Central memory CD8-positive, alpha-beta T cell (primary cell): ENCODE data around the gene GPS1.

Experiments used
- ATAC-seq: fragments of 150-1000 bp; cut with Tn5 transposase; replicated peaks from 2 replicates; pipeline ENCODE4 v1.10.0; 2022; ENCODE audit warnings: mild to moderate bottlenecking, moderate FRiP score, moderate number of reproducible peaks; ENCODE audit not compliant: poor library complexity, severe bottlenecking; ENCODE audit errors: extremely low read depth
- DNase-seq, 2 donors: peaks; one replicate each; pipeline ENCODE4 v3.0.0; 2021; ENCODE audit warnings: low spot score in 2 of 2
- H3K27ac Mint-ChIP-seq: one replicate; pipeline ENCODE4 v1.8.0; 2022; ENCODE audit warnings: low read depth, mild to moderate bottlenecking, moderate library complexity, mixed read lengths
- H3K27me3 Mint-ChIP-seq: one replicate; pipeline ENCODE4 v1.8.0; 2022; ENCODE audit warnings: mixed read lengths
- H3K36me3 Mint-ChIP-seq: one replicate; pipeline ENCODE4 v1.8.0; 2022; ENCODE audit warnings: mild to moderate bottlenecking, moderate library complexity, mixed read lengths; ENCODE audit not compliant: insufficient read depth
- H3K4me1 Mint-ChIP-seq: one replicate; pipeline ENCODE4 v1.8.0; 2022; ENCODE audit warnings: mixed read lengths
- H3K4me3 Mint-ChIP-seq: one replicate; pipeline ENCODE4 v1.8.0; 2022; ENCODE audit warnings: mild to moderate bottlenecking, moderate library complexity, mixed read lengths
- H3K9me3 Mint-ChIP-seq: one replicate; pipeline ENCODE4 v1.8.0; 2022; ENCODE audit warnings: mixed read lengths

Gene GPS1

GRCh38 chr17:82077617-82078358, 26.1 kb downstream of the GPS1 start:
- no peak overlapping the region for H3K27ac Mint-ChIP-seq
- peaks cover 13% of the 10 kb centered on the region for H3K36me3 Mint-ChIP-seq
- no peak overlapping the region for H3K4me3 Mint-ChIP-seq
- H3K9me3 Mint-ChIP-seq = no peaks in the 10 kb centered on the region
- no peaks in the 10 kb centered on the region for H3K27me3 Mint-ChIP-seq
- DNase-seq = no peak
- H3K4me1 Mint-ChIP-seq = no peaks in the 10 kb centered on the region
- ATAC-seq = no peak

- H3K4me1 Mint-ChIP-seq = no peaks in the 10 kb centered on the region
- H3K4me3 Mint-ChIP-seq = no peak overlapping the region
- H3K27ac Mint-ChIP-seq = no peak overlapping the region
- ATAC-seq = no peak
- peaks cover 18% of the 10 kb centered on the region for H3K36me3 Mint-ChIP-seq
- no peaks in the 10 kb centered on the region for H3K27me3 Mint-ChIP-seq
- no peak for DNase-seq
- no peaks in the 10 kb centered on the region for H3K9me3 Mint-ChIP-seq
Observed at GRCh38 chr17:82078433-82078832, 26.7 kb downstream of the GPS1 start.

GRCh38 chr17:82079001-82079677, 27.4 kb downstream of the GPS1 start:
- H3K27me3 Mint-ChIP-seq = no peaks in the 10 kb centered on the region
- DNase-seq = no peak
- ATAC-seq = no peak
- peaks cover 23% of the 10 kb centered on the region for H3K36me3 Mint-ChIP-seq
- H3K4me3 Mint-ChIP-seq = no peak overlapping the region
- no peaks in the 10 kb centered on the region for H3K4me1 Mint-ChIP-seq
- no peaks in the 10 kb centered on the region for H3K9me3 Mint-ChIP-seq
- H3K27ac Mint-ChIP-seq = no peak overlapping the region

GRCh38 chr17:82080048-82080788, 28.5 kb downstream of the GPS1 start:
- DNase-seq (no peak), ATAC-seq (no peak)
- Mint-ChIP-seq H3K9me3 (no peaks in the 10 kb centered on the region), H3K27me3 (no peaks in the 10 kb centered on the region), H3K27ac (no peak overlapping the region), H3K4me1 (no peaks in the 10 kb centered on the region), H3K4me3 (no peak overlapping the region), H3K36me3 (peaks cover 28% of the 10 kb centered on the region)

GRCh38 chr17:82080789-82081464, 29.2 kb downstream of the GPS1 start:
- no peaks in the 10 kb centered on the region for H3K4me1 Mint-ChIP-seq
- peaks cover 28% of the 10 kb centered on the region for H3K36me3 Mint-ChIP-seq
- ATAC-seq (no peak), DNase-seq (no peak)
- no peaks in the 10 kb centered on the region for H3K9me3 Mint-ChIP-seq
- H3K4me3 Mint-ChIP-seq = no peak overlapping the region
- H3K27ac Mint-ChIP-seq = no peak overlapping the region
- H3K27me3 Mint-ChIP-seq = no peaks in the 10 kb centered on the region

- Mint-ChIP-seq H3K4me1 (no peaks in the 10 kb centered on the region), H3K27me3 (no peaks in the 10 kb centered on the region), H3K4me3 (no peak overlapping the region), H3K27ac (no peak overlapping the region), H3K36me3 (peaks cover 25% of the 10 kb centered on the region), H3K9me3 (no peaks in the 10 kb centered on the region)
- DNase-seq (no peak), ATAC-seq (no peak)
Observed at GRCh38 chr17:82081546-82081945, 29.8 kb downstream of the GPS1 start.

- Mint-ChIP-seq H3K36me3 (peaks cover 27% of the 10 kb centered on the region), H3K4me3 (no peak overlapping the region), H3K4me1 (no peaks in the 10 kb centered on the region), H3K27ac (no peak overlapping the region), H3K27me3 (no peaks in the 10 kb centered on the region), H3K9me3 (no peaks in the 10 kb centered on the region)
- DNase-seq (no peak), ATAC-seq (no peak)
Observed at GRCh38 chr17:82081966-82082365, 30.3 kb downstream of the GPS1 start.

- no peak for ATAC-seq
- Mint-ChIP-seq H3K27ac (no peak overlapping the region), H3K36me3 (peaks cover 27% of the 10 kb centered on the region), H3K9me3 (no peaks in the 10 kb centered on the region), H3K4me3 (no peak overlapping the region), H3K4me1 (no peaks in the 10 kb centered on the region), H3K27me3 (no peaks in the 10 kb centered on the region)
- DNase-seq = no peak
Observed at GRCh38 chr17:82082456-82082855, 30.8 kb downstream of the GPS1 start.

- DNase-seq = no peak
- no peaks in the 10 kb centered on the region for H3K9me3 Mint-ChIP-seq
- H3K4me3 Mint-ChIP-seq = no peak overlapping the region
- H3K36me3 Mint-ChIP-seq = peaks cover 27% of the 10 kb centered on the region
- peak overlapping the region; percentile 65 for H3K27ac Mint-ChIP-seq
- no peaks in the 10 kb centered on the region for H3K27me3 Mint-ChIP-seq
- ATAC-seq = no peak
- H3K4me1 Mint-ChIP-seq = no peaks in the 10 kb centered on the region
Observed at GRCh38 chr17:82083009-82083408, 31.3 kb downstream of the GPS1 start.

- no peaks in the 10 kb centered on the region for H3K4me1 Mint-ChIP-seq
- peak overlapping the region; percentile 65 for H3K27ac Mint-ChIP-seq
- H3K9me3 Mint-ChIP-seq = no peaks in the 10 kb centered on the region
- peaks cover 27% of the 10 kb centered on the region for H3K36me3 Mint-ChIP-seq
- no peaks in the 10 kb centered on the region for H3K27me3 Mint-ChIP-seq
- ATAC-seq = no peak
- no peak overlapping the region for H3K4me3 Mint-ChIP-seq
- no peak for DNase-seq
Observed at GRCh38 chr17:82083533-82084359, 32.0 kb downstream of the GPS1 start.

- Mint-ChIP-seq H3K27me3 (no peaks in the 10 kb centered on the region), H3K36me3 (peaks cover 27% of the 10 kb centered on the region), H3K27ac (no peak overlapping the region), H3K4me1 (no peaks in the 10 kb centered on the region), H3K9me3 (no peaks in the 10 kb centered on the region), H3K4me3 (no peak overlapping the region)
- ATAC-seq = no peak
- no peak for DNase-seq
Observed at GRCh38 chr17:82084373-82085030, 32.8 kb downstream of the GPS1 start.
